ENCODE data around the gene MYO19.

Gene MYO19

DNA sequence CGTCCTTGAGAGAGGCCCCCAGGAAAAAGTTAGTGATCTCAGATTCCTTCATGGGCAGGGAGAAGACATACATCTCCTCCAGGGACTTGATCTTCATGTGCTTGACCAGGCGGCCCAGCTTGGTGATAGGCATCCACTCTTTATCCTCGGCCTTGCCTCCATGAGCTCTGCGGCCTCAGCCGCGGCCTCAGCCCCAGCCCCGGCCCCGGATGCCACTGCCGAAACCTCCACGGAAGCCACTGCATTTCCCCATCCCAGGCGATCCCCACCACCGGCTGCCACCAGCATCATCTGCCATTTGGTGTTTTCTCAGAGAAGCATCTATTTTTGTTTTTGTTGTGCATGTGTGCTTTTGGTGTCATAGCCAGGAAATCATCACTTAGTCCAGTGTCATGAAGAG lies 40.4 kb upstream of the MYO19 start:
- Histone ChIP-seq H3K27me3 (ENCODE audit: insufficient read depth, poor library complexity, severe bottlenecking) (no peaks in the 10 kb centered on the region), H3K4me3 (ENCODE audit: severe bottlenecking) (no peak overlapping the region), H3K9me3 (ENCODE audit: severe bottlenecking) (no peaks in the 10 kb centered on the region), H3K36me3 (ENCODE audit: low read depth) (peaks cover 80% of the 10 kb centered on the region), H3K4me1 (ENCODE audit: insufficient read depth, poor library complexity, severe bottlenecking) (no peaks in the 10 kb centered on the region), H3K27ac (ENCODE audit: poor library complexity, severe bottlenecking) (no peak overlapping the region)
- ATAC-seq (ENCODE audit: low read depth) (no peak), DNase-seq (ENCODE audit: low spot score) (no peak)
- TF ChIP-seq, protein P1, sequence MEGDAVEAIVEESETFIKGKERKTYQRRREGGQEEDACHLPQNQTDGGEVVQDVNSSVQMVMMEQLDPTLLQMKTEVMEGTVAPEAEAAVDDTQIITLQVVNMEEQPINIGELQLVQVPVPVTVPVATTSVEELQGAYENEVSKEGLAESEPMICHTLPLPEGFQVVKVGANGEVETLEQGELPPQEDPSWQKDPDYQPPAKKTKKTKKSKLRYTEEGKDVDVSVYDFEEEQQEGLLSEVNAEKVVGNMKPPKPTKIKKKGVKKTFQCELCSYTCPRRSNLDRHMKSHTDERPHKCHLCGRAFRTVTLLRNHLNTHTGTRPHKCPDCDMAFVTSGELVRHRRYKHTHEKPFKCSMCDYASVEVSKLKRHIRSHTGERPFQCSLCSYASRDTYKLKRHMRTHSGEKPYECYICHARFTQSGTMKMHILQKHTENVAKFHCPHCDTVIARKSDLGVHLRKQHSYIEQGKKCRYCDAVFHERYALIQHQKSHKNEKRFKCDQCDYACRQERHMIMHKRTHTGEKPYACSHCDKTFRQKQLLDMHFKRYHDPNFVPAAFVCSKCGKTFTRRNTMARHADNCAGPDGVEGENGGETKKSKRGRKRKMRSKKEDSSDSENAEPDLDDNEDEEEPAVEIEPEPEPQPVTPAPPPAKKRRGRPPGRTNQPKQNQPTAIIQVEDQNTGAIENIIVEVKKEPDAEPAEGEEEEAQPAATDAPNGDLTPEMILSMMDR (IDR thresholded peaks at IDR 0.05; ENCODE audit: poor library complexity, severe bottlenecking): no peak

DNA sequence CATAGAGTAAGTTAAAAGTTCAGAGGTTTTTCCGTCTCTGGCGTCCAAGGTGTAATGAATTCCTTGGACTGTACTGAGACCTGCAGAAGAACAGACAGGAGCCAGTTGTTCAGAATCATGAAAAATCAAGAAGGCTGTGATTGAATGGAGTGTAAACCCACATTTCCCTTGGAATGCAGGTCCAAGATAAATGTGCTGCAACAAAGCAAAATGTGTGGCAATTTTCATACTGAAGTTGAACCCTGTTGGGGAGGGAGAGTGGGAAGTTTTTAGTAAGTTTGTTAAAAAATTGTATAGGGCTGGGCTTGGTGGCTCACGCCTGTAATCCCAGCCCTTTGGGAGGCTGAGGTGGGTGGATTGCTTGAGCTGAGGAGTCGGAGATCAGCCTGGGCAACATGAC lies 31.4 kb upstream of the MYO19 start:
- ATAC-seq (ENCODE audit: low read depth) (no peak), DNase-seq (ENCODE audit: low spot score) (no peak)
- Histone ChIP-seq H3K27me3 (ENCODE audit: insufficient read depth, poor library complexity, severe bottlenecking) (no peaks in the 10 kb centered on the region), H3K4me3 (ENCODE audit: severe bottlenecking) (no peak overlapping the region), H3K9me3 (ENCODE audit: severe bottlenecking) (no peaks in the 10 kb centered on the region), H3K4me1 (ENCODE audit: insufficient read depth, poor library complexity, severe bottlenecking) (no peaks in the 10 kb centered on the region), H3K27ac (ENCODE audit: poor library complexity, severe bottlenecking) (no peak overlapping the region), H3K36me3 (ENCODE audit: low read depth) (peaks cover 97% of the 10 kb centered on the region)
- TF ChIP-seq, protein P1 (IDR thresholded peaks at IDR 0.05; ENCODE audit: poor library complexity, severe bottlenecking): no peak

DNA sequence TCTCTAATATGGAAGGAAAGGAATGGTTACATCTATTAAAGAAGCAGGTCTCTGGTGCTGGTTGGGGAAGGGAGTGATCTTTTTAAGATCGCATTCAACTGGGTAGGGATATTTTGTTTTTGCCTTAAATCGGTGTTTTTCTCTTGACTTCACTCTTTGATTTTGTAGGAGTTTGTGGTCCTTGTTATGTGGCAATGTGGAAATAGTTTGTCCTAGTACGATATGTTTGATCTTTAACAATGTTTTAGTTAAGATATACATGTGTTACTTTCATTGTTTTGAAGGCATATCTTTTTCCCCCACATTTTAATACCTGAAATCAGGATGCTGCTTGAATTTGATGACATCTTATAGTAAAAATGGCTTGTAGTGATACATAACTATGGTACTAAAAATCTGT lies 18.8 kb upstream of the MYO19 start:
- TF ChIP-seq, protein P1 (IDR thresholded peaks at IDR 0.05; ENCODE audit: poor library complexity, severe bottlenecking): no peak
- H3K9me3 ChIP-seq (ENCODE audit: severe bottlenecking): no peaks in the 10 kb centered on the region
- no peak overlapping the region for H3K27ac ChIP-seq (ENCODE audit: poor library complexity, severe bottlenecking)
- H3K4me3 ChIP-seq (ENCODE audit: severe bottlenecking): no peak overlapping the region
- H3K27me3 ChIP-seq (ENCODE audit: insufficient read depth, poor library complexity, severe bottlenecking): no peaks in the 10 kb centered on the region
- H3K4me1 ChIP-seq (ENCODE audit: insufficient read depth, poor library complexity, severe bottlenecking): peaks cover 2% of the 10 kb centered on the region
- ATAC-seq (ENCODE audit: low read depth): no peak
- H3K36me3 ChIP-seq (ENCODE audit: low read depth): peaks cover 84% of the 10 kb centered on the region
- no peak for DNase-seq (ENCODE audit: low spot score)

DNA sequence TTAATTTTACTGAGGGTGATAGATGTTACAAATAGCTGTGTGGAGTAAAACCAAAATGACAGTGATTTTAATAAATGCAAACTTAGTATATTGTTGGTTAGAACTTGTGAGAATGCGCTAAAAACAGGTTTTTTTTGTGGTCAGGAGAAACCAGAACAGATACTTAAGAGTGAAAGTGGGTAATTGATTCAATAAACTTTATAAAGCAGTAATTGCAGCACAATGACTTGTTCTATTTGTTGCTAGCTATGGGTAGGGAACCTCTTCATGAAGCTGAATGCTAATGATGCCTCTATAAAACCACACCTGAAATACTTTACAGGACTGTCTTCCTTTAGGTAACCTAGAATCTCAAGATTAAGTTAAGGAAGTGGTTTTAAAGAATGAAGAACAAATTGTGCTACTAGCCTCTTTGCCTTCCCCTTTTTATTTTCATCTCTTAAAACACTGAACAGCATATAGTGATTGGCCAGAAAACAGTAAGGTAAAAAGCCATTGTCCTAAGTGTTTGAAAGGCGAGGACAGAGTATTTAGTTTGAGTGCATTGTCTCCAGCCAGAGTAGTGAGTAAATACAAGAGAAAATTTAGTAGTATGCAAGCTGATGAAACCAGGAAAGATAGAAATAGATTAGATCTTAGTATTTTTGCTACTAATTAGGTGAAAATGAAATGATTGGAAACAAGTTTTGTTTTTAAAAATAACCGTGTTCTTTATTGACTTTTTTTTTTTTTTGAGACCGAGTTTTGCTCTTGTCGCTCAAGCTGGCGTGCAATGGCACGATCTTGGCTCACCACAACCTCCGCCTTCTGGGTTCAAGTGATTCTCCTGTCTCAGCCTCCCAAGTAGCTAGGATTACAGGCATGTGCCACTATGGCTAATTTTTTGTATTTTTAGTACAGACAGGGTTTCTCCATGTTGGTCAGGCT lies 16.1 kb upstream of the MYO19 start:
- peaks cover 18% of the 10 kb centered on the region for H3K4me1 ChIP-seq (ENCODE audit: insufficient read depth, poor library complexity, severe bottlenecking)
- no peak overlapping the region for H3K27ac ChIP-seq (ENCODE audit: poor library complexity, severe bottlenecking)
- DNase-seq (ENCODE audit: low spot score): no peak
- H3K27me3 ChIP-seq (ENCODE audit: insufficient read depth, poor library complexity, severe bottlenecking): no peaks in the 10 kb centered on the region
- no peak for ATAC-seq (ENCODE audit: low read depth)
- no peaks in the 10 kb centered on the region for H3K9me3 ChIP-seq (ENCODE audit: severe bottlenecking)
- peaks cover 86% of the 10 kb centered on the region for H3K36me3 ChIP-seq (ENCODE audit: low read depth)
- TF ChIP-seq, protein P1 (IDR thresholded peaks at IDR 0.05; ENCODE audit: poor library complexity, severe bottlenecking): no peak
- H3K4me3 ChIP-seq (ENCODE audit: severe bottlenecking): no peak overlapping the region

DNA sequence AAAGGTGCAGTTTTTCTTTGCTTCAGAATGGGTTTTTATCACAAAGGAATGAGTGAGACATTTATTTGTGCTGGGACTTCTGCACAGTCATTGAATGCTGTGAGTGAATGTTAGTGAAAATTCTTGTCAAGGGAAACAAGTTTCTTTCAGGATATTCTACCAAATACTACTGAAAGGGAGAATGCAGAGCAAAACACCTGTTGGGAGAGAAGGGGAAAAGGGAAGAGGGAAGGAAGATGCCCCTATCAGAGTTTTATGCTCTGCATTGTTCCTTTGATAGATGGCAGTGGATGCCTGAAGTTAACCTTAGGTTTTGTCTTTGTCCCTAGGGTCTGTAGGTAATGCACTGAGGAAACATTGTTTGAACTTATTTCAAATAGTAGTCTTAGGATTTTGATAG lies 13.1 kb upstream of the MYO19 start:
- Histone ChIP-seq H3K27me3 (ENCODE audit: insufficient read depth, poor library complexity, severe bottlenecking) (no peaks in the 10 kb centered on the region), H3K4me1 (ENCODE audit: insufficient read depth, poor library complexity, severe bottlenecking) (peaks cover 22% of the 10 kb centered on the region), H3K36me3 (ENCODE audit: low read depth) (peaks cover 63% of the 10 kb centered on the region), H3K9me3 (ENCODE audit: severe bottlenecking) (no peaks in the 10 kb centered on the region), H3K27ac (ENCODE audit: poor library complexity, severe bottlenecking) (peak overlapping the region; percentile 88), H3K4me3 (ENCODE audit: severe bottlenecking) (no peak overlapping the region)
- no peak for ATAC-seq (ENCODE audit: low read depth)
- DNase-seq (ENCODE audit: low spot score): no peak
- TF ChIP-seq, protein P1 (IDR thresholded peaks at IDR 0.05; ENCODE audit: poor library complexity, severe bottlenecking): no peak

All from RWPE2 (cell line).